HG03558 (cell line): ENCODE measurements around the gene PLS3.
A peak's percentile ranks its signal among the peaks of the same experiment; 100 is the strongest.
"Not testable (repeated sequence)": the region's sequence is repeated elsewhere in the genome, so short reads cannot be mapped to it uniquely, and the experiment has no call there.

Source experiments
- ATAC-seq: cut with Tn5 transposase; IDR thresholded peaks from one replicate; pipeline ENCODE4 v1.9.1; 2021; ENCODE audit warnings: moderate number of reproducible peaks; ENCODE audit not compliant: unreplicated experiment; ENCODE audit errors: extremely low read depth

Gene PLS3

DNA sequence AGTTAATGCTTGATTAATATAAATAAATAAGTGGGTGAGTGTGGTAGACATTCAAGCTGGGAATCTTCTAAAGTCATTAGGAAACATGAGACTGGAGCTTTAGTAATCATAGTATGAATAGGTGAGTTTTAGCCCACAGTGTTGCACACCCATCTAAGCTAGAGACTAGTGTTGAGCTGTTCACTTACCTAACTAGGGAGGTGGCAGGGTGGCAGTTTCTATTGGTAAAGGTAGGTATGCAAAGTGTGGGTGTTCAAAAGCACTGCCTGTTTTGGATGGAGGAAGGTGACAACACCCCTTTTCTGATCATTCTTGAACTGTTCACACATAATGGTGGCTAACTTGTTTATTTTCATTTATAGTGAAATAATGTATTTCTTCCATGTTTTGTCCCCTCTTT lies 41.3 kb downstream of the PLS3 start:
- ATAC-seq: no peak

DNA sequence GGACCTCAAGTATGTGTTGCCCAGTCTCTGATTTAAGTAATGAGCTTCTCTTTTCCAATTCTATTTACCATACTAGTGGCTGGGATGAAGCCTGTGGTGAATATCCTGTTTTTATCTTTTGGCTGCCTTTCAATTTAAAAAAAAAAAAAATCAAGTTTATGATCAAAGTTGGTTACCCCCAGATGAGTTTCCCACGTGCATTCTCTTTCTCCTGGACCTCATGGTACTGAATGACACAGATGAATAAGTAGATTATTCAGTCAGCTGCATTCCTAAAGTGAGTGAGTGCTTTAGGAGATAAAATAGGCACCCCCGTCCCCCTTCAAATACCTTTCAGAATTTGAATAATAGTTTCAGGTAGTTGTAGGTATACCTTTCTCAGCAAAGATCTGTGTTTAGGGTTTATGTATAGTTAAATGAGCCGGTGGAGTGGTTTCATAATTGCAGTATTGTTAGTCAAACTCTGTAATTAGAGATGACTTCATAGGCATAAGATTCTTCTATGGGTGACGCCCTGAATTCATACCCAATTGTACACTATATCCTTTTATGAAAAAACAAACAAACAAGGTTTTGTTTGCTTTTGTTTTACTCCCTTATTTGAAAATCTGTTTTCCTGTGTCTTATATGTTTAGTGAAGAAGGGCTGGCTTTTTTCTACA lies 41.9 kb downstream of the PLS3 start:
- ATAC-seq: no peak

DNA sequence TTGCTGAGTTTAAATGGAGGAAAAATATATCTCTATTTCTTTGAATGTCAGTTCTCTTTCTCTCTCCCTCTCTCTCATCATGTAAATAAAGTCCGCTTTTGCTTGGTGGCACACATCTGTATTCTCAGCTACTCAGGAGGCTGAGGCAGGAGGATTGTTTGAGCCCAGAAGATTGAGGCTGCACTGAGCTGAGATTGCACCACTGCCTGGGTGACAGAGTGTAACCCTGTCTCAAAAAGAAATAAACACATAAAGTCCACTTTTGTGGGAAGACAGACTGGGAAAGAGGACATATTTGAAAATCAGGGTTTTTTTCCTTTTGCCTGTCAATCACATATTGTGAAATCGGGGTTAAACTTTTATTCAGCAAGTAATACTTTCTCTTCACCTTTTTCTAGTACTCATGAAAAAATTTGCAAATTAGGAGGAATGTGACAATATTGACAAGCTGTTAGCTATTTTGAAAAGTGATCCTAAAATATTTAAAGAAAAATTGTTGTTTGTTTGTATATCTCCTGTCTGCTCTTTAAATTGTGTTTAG lies 42.6 kb downstream of the PLS3 start:
- no peak for ATAC-seq

GRCh38 chrX:115606861-115607260 lies 45.9 kb downstream of the PLS3 start:
- ATAC-seq: no peak

DNA sequence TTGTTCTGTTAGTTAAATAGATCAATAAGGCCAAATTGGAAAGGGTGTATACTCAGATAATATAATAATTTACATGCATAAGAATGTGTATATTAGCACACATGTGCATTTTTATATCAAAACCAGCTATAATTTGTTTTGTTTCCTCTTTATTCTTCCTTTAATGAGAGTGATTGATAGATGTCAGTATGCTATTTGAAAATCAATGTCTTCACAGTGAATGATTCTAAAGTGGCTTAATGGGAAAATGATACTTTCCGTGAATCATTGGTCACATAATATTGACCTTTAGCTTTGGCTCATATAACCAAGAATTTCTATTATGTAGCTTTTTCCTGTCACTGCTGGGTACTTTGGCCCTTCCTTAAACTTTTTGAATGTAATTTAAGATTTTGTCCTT lies 48.6 kb downstream of the PLS3 start:
- ATAC-seq: no peak

GRCh38 chrX:115616943-115617563 lies 56.1 kb downstream of the PLS3 start:
- peak; percentile 96 for ATAC-seq

GRCh38 chrX:115622534-115622933 lies 61.6 kb downstream of the PLS3 start:
- no peak for ATAC-seq

- no peak for ATAC-seq
Measured at GRCh38 chrX:115624916-115625315, 63.9 kb downstream of the PLS3 start.

GRCh38 chrX:115625572-115626301 lies 64.8 kb downstream of the PLS3 start:
- no peak for ATAC-seq

DNA sequence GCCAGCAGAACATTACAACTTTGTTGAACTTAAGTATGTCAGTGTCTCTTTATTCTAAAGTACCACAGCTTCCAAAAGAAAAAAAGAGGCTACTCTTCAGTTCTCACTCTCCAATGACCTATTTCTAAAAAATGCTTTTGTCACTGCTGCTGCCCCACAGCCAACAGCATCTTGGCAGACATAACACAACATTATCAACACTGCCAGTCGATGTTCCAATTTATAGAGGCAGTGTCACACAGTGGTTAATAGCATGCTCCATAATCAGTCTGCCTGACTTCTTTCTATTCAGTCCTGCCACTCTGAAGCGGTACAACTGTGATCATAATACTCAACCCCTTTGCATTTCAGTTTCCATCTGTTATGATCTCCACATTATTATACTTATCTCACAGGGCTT lies 69.2 kb downstream of the PLS3 start:
- no peak for ATAC-seq

DNA sequence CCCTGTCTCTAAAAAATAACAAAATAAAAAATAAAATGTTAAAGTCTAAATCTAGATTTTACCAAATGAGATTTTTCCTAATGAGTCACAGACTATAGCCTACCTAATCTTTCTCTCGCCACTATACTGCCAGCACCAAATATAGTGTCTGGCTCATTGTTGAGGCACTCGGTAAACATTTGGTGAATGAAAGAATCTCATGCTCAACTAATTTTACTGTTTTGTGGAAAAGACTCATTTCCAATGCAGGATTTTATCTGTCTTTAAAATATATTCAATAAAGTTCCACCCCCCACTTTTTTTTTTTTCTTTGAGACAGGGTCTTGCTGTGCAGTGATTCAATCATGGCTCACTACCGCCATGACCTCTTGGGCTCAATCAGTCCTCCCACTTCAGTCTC lies 71.5 kb downstream of the PLS3 start:
- no peak for ATAC-seq

DNA sequence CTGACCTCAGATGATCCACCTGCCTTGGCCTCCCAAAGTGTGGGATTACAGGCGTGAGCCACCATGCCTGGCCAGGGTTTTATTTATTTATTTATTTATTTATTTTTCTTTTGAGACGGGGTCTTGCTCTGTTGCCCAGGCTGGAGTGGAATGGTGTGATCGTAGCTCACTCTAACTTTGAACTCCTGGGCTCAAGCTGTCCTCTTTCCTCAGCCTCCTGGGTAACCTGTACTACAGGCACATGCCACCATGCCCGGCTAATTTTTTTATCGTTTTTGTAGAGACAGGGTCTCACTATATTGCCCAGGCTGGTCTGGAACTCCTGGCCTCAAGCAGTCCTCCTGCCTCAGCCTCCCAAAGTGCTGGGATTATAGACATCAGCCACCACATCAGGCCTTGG lies 72.4 kb downstream of the PLS3 start:
- not testable (repeated sequence) for ATAC-seq

GRCh38 chrX:115639334-115639880 lies 78.4 kb downstream of the PLS3 start:
- no peak for ATAC-seq

DNA sequence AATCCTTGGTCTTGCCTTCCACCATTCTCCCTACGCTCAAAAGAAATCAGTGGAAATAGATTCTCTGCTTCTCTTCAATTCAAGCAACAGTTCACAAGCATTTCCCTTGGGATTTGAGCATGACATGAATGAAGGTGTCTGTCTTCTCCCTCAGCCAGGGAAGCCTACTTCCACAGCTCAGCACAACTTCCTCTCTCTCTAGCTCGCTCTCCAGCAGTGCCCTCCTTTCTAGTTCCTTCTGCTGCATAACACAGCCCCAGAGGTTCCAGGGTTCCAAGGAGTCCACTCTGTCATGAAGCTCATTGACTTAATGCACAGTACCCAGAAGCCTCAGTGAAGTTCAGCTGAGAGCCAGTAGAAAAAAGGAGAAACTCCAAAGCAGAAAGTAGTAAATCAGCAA lies 81.3 kb downstream of the PLS3 start:
- no peak for ATAC-seq

- no peak for ATAC-seq
Measured at GRCh38 chrX:115642895-115643530, 82.0 kb downstream of the PLS3 start.

GRCh38 chrX:115644397-115644796 lies 83.4 kb downstream of the PLS3 start:
- ATAC-seq: not testable (repeated sequence)

- ATAC-seq: no peak
Measured at GRCh38 chrX:115649461-115650063, 88.6 kb downstream of the PLS3 start.

DNA sequence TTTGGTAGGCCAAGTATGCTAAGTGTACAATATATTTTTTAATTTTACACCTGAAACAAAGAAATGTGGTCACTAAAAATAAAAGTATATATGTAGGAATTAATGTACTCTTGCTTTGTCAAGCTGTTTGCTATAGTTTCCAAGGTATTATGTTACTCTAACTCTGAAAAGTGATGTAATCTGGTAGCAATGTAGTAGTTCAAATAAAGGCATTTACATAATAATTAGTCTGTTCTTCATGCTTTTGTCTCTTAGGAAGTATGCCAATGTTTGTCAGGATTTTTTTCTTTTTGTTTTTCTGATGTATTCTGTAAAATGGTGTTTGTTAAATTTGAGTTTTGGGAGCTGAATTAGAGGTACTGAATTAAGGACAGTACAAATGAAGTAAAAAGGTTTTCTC lies 89.5 kb downstream of the PLS3 start:
- no peak for ATAC-seq

DNA sequence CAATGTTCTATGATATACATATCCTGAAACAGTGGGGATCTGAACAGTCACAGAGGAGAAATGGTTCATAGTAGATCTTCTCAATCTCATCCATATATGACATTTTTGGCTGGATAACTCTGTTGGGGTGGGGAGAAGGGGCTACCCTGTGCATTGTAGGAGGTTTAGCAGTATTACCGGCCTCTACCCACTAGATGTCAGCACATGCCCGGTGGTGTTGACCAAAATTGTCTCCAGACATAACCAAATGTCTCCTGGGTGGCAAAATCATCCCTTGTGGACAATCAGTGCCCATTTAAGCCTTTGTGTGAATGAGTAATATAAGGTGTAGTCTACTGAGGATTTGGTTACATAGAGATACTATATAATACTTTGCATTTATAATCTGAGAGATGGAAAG lies 89.9 kb downstream of the PLS3 start:
- peak; percentile 70 for ATAC-seq

DNA sequence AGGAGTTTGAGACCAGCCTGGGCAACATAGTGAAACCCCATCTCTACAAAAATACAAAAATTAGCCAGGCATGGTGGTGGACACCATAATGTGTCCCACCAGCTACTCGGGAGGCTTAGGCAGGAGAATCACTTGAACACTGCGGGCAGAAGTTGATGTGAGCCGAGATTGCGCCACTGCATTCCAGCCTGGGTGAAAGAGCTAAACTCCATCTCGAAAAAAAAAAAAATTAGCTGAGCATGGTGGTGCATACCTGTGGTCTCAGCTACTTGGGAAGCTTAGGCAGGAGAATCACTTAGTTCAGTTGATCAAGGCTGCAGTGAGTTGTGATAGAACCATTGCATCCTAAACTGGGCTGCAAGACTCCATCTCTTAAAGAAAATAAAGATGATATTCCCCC lies 91.2 kb downstream of the PLS3 start:
- ATAC-seq: no peak
